NCI-H187 treated with DMSO at 0.1 percent for 48 hours (cell line): ENCODE data around the gene ASIC3.
"Not testable (repeated sequence)": the region's sequence is repeated elsewhere in the genome, so short reads cannot be mapped to it uniquely, and the experiment has no call there.

ENCODE experiments used
- DNase-seq: peaks from one replicate; lab custom pipeline; 2025; lab: John Stamatoyannopoulos, UW

ASIC3 gene

GRCh38 chr7:151032936-151033863 is 15.1 kb upstream of the ASIC3 start:
- DNase-seq = no peak

DNA sequence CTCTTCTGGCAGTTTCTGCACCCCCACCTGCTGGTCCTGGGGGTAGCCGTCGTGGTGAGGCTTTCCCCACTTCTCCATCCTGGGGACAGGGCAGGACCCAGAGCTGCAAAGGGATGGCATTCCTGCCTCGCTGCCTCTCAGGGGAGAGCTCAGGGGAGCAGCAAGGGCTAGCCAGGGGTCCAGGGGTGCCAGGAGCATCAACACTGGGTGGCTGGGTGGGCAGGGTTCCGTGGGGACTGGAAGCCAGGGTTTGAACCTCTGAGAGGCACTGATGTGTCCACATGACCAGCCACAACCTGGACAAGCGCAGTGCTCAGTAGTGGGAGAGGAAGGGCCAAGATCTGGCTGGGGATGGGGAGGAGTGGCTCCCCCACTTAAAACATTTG is 14.5 kb upstream of the ASIC3 start:
- DNase-seq = no peak

GRCh38 chr7:151034312-151035025 is 13.9 kb upstream of the ASIC3 start:
- DNase-seq = no peak

DNA sequence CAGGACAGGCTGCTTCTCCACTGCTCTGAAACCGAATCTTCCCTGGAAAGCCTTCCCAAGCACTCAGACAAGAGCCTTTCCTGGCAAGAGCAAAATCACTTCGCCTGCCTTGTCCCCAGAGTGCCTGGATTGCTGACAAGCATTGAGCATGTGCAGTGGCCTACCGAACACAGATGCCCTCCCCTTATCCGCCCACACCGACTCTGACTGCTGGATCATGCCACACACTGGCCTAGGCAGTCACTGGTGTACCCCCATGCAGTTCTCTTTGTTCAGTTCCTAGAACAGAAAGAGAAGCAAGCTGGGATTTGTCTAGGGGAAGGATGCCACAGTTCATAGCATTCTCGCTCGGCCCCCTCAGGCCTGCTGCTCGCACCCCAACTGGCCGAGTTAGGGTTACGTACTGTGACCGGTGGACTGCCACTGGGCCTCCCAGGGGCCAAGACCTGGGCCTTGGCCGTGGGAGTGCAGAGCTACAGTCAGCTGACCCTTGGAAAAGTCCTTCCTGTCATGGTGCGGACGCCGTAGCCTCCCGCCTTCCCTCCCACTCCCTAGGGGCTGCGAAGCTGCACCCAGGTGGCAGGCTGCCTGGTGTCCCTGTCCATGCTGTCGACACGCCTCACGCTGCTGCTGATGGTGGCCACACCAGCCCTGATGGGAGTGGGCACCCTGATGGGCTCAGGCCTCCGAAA is 13.2 kb upstream of the ASIC3 start:
- DNase-seq = no peak

GRCh38 chr7:151035902-151036301 is 12.4 kb upstream of the ASIC3 start:
- DNase-seq = no peak

GRCh38 chr7:151038951-151039849 is 9.1 kb upstream of the ASIC3 start:
- DNase-seq = no peak

GRCh38 chr7:151039850-151040548 is 8.3 kb upstream of the ASIC3 start:
- no peak for DNase-seq

DNA sequence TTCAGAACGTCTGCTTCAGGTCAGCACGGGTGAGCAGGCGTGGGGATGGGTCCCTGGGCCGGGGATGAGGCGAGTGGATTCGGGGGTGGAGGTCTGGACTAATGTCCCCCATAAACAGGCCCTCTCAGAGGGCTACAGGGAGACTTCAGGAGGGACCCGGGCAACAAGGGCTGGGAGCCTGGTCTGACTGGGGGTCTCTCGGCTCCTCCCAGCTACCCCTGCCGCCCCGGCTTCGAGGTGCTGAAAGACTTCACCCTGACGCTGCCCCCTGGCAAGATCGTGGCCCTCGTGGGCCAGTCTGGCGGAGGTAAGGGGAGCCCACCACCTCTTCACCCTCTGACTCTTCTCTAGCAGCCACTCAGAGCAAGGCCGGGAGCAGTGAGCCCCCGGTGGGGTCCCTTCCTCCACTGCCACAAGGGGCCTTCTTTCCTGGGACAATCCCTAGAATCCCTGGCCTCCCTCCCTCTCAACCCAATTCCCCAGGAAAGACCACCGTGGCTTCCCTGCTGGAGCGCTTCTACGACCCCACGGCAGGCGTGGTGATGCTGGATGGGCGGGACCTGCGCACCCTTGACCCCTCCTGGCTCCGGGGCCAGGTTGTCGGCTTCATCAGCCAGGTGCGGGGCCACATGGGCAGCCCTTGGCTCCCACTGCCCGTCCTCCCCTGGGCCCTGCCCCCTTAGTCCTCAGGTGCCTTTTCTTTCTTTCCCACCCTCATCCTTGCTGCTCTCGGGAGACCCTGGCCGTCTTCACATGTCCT is 7.5 kb upstream of the ASIC3 start:
- DNase-seq = no peak

GRCh38 chr7:151043449-151043848 is 4.9 kb upstream of the ASIC3 start:
- DNase-seq = not testable (repeated sequence)

DNA sequence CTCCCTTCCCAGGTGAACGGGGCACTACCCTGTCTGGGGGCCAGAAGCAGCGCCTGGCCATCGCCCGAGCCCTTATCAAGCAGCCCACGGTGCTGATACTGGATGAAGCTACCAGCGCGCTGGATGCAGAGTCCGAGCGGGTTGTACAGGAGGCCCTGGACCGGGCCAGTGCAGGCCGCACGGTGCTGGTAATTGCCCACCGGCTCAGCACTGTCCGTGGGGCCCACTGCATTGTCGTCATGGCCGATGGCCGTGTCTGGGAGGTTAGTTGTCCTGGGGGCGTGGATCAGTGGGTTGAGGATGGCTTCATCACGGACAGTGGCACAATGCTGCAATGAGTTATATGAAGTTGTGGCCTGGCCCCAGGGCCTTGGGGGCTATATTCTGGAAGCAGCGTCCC is 4.4 kb upstream of the ASIC3 start:
- no peak for DNase-seq

GRCh38 chr7:151045262-151045661 is 3.1 kb upstream of the ASIC3 start:
- no peak for DNase-seq

GRCh38 chr7:151045967-151046366 is 2.4 kb upstream of the ASIC3 start:
- DNase-seq = no peak

DNA sequence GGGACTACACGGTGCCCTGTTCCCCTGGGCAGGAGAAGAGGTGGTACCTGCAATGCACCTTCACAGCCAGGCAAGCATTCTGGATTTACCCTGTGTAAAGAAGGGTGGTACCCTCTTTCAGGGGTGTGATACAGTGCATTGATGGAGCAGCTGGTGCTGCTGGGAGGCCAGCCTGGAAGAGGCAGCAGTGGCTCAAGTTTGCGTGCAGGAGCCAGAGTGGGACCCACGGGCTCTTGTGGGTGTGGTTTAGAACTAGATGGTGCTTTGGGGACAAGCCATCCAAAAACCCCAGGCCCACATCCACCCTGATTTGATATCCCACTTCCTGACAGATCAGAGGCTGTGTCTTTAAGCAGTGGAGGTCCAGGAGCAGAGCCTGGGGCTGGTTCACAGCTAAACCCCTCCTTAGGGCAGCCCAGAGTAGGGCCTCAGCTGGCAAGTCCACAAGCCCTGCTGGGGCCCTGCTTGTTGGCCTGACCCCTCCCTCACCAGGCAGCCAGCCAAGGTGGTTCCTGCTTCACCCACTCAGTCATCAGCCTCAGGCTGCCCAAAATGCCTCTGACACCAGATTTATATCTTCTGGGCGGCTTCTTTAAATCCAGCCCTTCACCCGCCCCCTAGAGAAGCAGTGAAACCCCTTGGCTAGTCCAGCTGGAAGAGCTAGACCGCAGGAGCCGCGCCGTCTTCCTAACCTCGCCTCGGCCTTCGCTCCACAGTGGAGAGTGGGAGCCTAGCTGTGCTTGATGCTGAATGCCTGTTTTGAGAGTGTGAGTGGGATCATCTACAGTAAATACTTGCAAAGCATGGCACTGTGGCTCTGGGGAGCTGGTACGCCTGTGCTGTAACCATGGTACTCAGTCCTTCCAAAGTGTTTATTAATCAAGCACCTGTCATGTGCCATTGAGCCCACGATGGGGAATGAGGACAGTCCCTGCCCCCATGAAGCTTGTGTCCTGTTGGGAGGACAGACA is 1.4 kb upstream of the ASIC3 start:
- no peak for DNase-seq

GRCh38 chr7:151048911-151049463 is 656 bp downstream of the ASIC3 start:
- no peak for DNase-seq

GRCh38 chr7:151051108-151051507 is 2.8 kb downstream of the ASIC3 start:
- no peak for DNase-seq

DNA sequence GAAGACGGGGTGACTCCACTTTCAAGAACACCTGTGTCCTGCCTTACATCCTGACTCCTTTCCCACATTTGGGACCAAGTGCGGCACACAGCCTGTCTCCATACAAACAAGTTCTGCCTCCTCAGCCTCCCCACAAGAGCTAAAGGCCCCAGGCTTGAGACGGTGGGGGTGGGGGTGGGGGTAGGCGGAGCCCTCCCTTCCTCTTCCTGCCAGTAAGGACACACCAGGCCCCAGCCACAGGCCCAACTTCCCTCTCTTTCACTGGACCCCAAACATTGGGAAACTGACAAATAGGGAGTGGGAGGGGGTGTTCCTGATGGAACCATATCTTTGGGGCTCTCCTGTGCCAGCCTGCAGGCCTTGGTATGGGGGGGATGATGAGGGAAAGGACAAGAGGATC is 4.8 kb downstream of the ASIC3 start:
- no peak for DNase-seq

DNA sequence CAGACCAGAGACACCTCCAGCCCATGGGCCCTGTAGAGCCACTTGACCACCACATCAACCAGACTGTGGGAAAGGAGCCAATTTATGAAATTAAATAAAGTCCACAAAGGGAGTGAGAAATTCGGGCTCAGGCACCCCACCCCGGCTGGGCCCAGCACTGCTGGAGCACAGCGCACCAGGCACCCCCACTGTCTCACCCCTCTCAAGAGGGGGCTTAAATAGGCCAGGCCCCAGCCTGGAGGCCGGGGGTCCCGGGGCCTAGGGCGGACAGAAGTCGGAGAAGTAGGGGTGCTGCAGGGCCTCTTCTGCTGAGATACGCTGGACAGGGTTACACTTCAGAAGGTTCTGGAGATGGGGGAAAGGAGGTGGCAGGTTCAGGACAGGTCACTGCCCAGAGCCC is 5.4 kb downstream of the ASIC3 start:
- no peak for DNase-seq

DNA sequence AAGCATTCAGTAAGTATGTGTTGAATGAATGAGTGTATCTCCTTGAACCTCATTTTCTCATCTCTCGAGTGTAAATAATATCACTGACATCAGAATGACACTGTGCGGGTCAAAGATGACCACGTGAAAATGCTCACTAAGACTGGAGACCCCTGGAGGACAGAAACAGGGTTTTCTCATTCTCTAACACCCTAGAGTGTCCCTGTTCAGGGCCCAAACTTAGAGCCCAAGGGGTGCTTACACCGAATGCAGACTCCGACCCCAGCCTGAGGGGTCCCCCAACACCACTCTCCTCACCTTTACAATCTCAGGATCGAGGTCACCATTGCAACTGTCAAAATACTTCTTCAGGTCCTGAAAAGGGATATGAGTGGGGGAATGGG is 7.9 kb downstream of the ASIC3 start:
- DNase-seq = no peak
